Fibroblast of mammary gland (primary cell): ENCODE data around the gene G6PC3.
"Not testable (repeated sequence)": the region's sequence is repeated elsewhere in the genome, so short reads cannot be mapped to it uniquely, and the experiment has no call there.

ENCODE experiments used
- DNase-seq: peaks from one replicate; pipeline ENCODE4 v3.0.0-alpha.2; 2010; ENCODE audit warnings: low read depth
- H3K4me3 ChIP-seq: 2 replicates; pipeline ENCODE4 v1.5.1; 2011; ENCODE audit warnings: low read depth, mild to moderate bottlenecking, low read length, moderate library complexity; ENCODE audit not compliant: control insufficient read depth
- CTCF ChIP-seq: conservative IDR thresholded peaks from 2 replicates; pipeline ENCODE4 v1.5.1; 2011; ENCODE audit warnings: low read depth, low read length, inconsistent platforms; ENCODE audit not compliant: control insufficient read depth, insufficient read depth

The G6PC3 gene

GRCh38 chr17:44044071-44044470, 26.5 kb upstream of the G6PC3 start:
- no peak for TF ChIP-seq CTCF
- no peak overlapping the region for H3K4me3 ChIP-seq
- peak; percentile 90 for DNase-seq

GRCh38 chr17:44045486-44045885, 25.0 kb upstream of the G6PC3 start:
- no peak for TF ChIP-seq CTCF
- no peak overlapping the region for H3K4me3 ChIP-seq
- DNase-seq = no peak

GRCh38 chr17:44046893-44047292, 23.6 kb upstream of the G6PC3 start:
- not testable (repeated sequence) for DNase-seq, H3K4me3 ChIP-seq

GRCh38 chr17:44049294-44050060, 21.1 kb upstream of the G6PC3 start:
- no peak for TF ChIP-seq CTCF
- H3K4me3 ChIP-seq = no peak overlapping the region
- no peak for DNase-seq

- H3K4me3 ChIP-seq = no peak overlapping the region
- TF ChIP-seq CTCF = no peak
- no peak for DNase-seq
Observed at GRCh38 chr17:44053125-44053872, 17.2 kb upstream of the G6PC3 start.

- no peak for TF ChIP-seq CTCF
- H3K4me3 ChIP-seq = no peak overlapping the region
Observed at GRCh38 chr17:44059101-44059892, 11.2 kb upstream of the G6PC3 start.

GRCh38 chr17:44061446-44061845, 9.1 kb upstream of the G6PC3 start:
- TF ChIP-seq CTCF = no peak
- no peak overlapping the region for H3K4me3 ChIP-seq

More at GRCh38 chr17:44059101-44059892, 11.2 kb upstream of the G6PC3 start:
- DNase-seq = no peak

More at GRCh38 chr17:44061446-44061845, 9.1 kb upstream of the G6PC3 start:
- DNase-seq = peak; percentile 71
